OCI-LY1 (cell line): ENCODE measurements around the gene ACTG2.
"Not testable (repeated sequence)": the region's sequence is repeated elsewhere in the genome, so short reads cannot be mapped to it uniquely, and the experiment has no call there.

Experiments used
- H2AFZ ChIP-seq: fragments of 200-600 bp; sonication (generic), shearing (Covaris generic); 2 replicates; pipeline ENCODE4 v1.6.0; 2014; ENCODE audit warnings: antibody characterized with exemption, mild to moderate bottlenecking, low read length
- H3F3A ChIP-seq: fragments of 200-600 bp; sonication (generic), shearing (Covaris generic); 2 replicates; pipeline ENCODE4 v1.6.0; 2014; ENCODE audit warnings: mild to moderate bottlenecking, antibody characterized with exemption, low read length, moderate library complexity; ENCODE audit not compliant: insufficient read depth
- H3K27ac ChIP-seq: fragments of 200-600 bp; sonication (generic); 2 replicates; pipeline ENCODE4 v1.5.1; 2014; ENCODE audit warnings: low read length, mixed run types, mild to moderate bottlenecking, low read depth; ENCODE audit not compliant: poor library complexity, severe bottlenecking
- H3K27me3 ChIP-seq: fragments of 200-600 bp; sonication (generic); 2 replicates; pipeline ENCODE4 v1.6.0; 2014; ENCODE audit warnings: antibody characterized with exemption, mild to moderate bottlenecking, low read length, moderate library complexity; ENCODE audit not compliant: insufficient read depth
- H3K36me3 ChIP-seq: fragments of 200-600 bp; sonication (generic); 2 replicates; pipeline ENCODE4 v1.6.1; 2014; ENCODE audit warnings: mild to moderate bottlenecking, antibody characterized with exemption, low read length, moderate library complexity, mixed read lengths; ENCODE audit not compliant: insufficient read depth
- H3K4me1 ChIP-seq: fragments of 200-600 bp; sonication (generic); 2 replicates; pipeline ENCODE4 v1.5.1; 2014; ENCODE audit warnings: mild to moderate bottlenecking, low read length, moderate library complexity; ENCODE audit not compliant: insufficient read depth, severe bottlenecking
- H3K4me2 ChIP-seq: fragments of 200-600 bp; sonication (generic), shearing (Covaris generic); 2 replicates; pipeline ENCODE4 v1.6.1; 2014; ENCODE audit warnings: low read length
- H3K4me3 ChIP-seq: fragments of 200-600 bp; sonication (generic); 2 replicates; pipeline ENCODE4 v1.5.1; 2014; ENCODE audit warnings: low read length, low read depth, mild to moderate bottlenecking, mixed read lengths; ENCODE audit not compliant: poor library complexity, severe bottlenecking
- H3K79me2 ChIP-seq: fragments of 200-600 bp; shearing (Covaris generic); 2 replicates; pipeline ENCODE4 v1.6.1; 2016; ENCODE audit warnings: mixed run types, low read length, mixed read lengths; ENCODE audit not compliant: insufficient read depth
- H3K9ac ChIP-seq: fragments of 200-600 bp; sonication (generic), shearing (Covaris generic); 2 replicates; pipeline ENCODE4 v1.6.1; 2014; ENCODE audit warnings: mild to moderate bottlenecking, low read length, mixed read lengths
- H3K9me2 ChIP-seq: fragments of 200-600 bp; sonication (generic), shearing (Covaris generic); 2 replicates; pipeline ENCODE4 v1.6.1; 2014; ENCODE audit warnings: low read depth, mild to moderate bottlenecking, low read length, mixed read lengths
- H3K9me3 ChIP-seq: fragments of 200-600 bp; shearing (Covaris generic); 2 replicates; pipeline ENCODE4 v1.6.1; 2014; ENCODE audit warnings: low read length, mixed read lengths
- H4K20me1 ChIP-seq: fragments of 200-600 bp; sonication (generic), shearing (Covaris generic); 2 replicates; pipeline ENCODE4 v1.6.0; 2016; ENCODE audit warnings: mild to moderate bottlenecking, low read length; ENCODE audit not compliant: insufficient read depth
- EZH2 ChIP-seq: fragments of 200-600 bp; sonication (generic), shearing (Covaris generic); IDR thresholded peaks from 2 replicates; pipeline ENCODE4 v1.8.0; 2017; ENCODE audit warnings: borderline replicate concordance, mixed run types, mild to moderate bottlenecking, antibody characterized with exemption, low read length, moderate library complexity, mixed read lengths
- TF ChIP-seq, protein P1 (sequence below): fragments of 200-600 bp; sonication (generic), shearing (Covaris generic); IDR thresholded peaks from 2 replicates; pipeline ENCODE4 v1.5.1; 2017; ENCODE audit warnings: mild to moderate bottlenecking, antibody characterized with exemption, low read length, moderate library complexity, mixed read lengths

Gene ACTG2

DNA sequence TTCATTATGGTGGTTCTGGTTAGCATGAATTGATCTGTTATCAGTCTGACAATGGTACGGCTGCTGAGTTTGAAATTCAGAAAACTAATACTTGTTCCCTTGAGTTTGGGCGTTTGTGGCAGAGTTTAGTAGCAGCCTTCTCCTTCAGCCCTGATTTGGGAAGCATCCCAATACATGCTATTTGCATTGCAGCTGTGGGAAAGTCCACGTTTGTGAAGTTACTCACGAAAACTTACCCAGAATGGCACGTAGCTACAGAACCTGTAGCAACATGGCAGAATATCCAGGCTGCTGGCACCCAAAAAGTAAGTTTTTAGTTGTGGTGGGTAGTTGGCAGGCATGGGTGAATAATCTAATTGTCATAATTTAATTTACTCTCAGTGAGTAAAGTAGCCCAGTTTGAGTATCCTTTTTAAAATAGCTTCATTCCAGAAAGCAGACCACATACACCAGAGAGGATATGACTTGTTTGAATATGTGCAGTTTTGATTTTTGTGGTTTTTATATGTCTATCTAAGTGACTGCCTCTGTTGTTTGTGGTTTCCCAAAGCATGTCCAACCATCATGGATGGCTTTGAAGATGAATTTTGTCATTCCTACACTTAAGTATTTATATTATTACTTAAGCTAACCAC lies 46.0 kb downstream of the ACTG2 start:
- H3F3A ChIP-seq: no peaks in the 10 kb centered on the region
- H3K27ac ChIP-seq: no peak overlapping the region
- no peaks in the 10 kb centered on the region for H3K4me1 ChIP-seq
- no peaks in the 10 kb centered on the region for H4K20me1 ChIP-seq
- no peak for TF ChIP-seq EZH2
- TF ChIP-seq, protein P1, sequence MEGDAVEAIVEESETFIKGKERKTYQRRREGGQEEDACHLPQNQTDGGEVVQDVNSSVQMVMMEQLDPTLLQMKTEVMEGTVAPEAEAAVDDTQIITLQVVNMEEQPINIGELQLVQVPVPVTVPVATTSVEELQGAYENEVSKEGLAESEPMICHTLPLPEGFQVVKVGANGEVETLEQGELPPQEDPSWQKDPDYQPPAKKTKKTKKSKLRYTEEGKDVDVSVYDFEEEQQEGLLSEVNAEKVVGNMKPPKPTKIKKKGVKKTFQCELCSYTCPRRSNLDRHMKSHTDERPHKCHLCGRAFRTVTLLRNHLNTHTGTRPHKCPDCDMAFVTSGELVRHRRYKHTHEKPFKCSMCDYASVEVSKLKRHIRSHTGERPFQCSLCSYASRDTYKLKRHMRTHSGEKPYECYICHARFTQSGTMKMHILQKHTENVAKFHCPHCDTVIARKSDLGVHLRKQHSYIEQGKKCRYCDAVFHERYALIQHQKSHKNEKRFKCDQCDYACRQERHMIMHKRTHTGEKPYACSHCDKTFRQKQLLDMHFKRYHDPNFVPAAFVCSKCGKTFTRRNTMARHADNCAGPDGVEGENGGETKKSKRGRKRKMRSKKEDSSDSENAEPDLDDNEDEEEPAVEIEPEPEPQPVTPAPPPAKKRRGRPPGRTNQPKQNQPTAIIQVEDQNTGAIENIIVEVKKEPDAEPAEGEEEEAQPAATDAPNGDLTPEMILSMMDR: no peak
- H3K4me2 ChIP-seq: no peak overlapping the region
- no peaks in the 10 kb centered on the region for H3K9me3 ChIP-seq
- no peak overlapping the region for H2AFZ ChIP-seq
- no peak overlapping the region for H3K9ac ChIP-seq
- H3K36me3 ChIP-seq: peaks cover 73% of the 10 kb centered on the region
- no peak overlapping the region for H3K4me3 ChIP-seq
- no peaks in the 10 kb centered on the region for H3K27me3 ChIP-seq
- no peaks in the 10 kb centered on the region for H3K9me2 ChIP-seq
- H3K79me2 ChIP-seq: peaks cover 27% of the 10 kb centered on the region

GRCh38 chr2:73939419-73939818 lies 46.6 kb downstream of the ACTG2 start:
- Histone ChIP-seq H4K20me1 (no peaks in the 10 kb centered on the region), H3K36me3 (peaks cover 75% of the 10 kb centered on the region)

DNA sequence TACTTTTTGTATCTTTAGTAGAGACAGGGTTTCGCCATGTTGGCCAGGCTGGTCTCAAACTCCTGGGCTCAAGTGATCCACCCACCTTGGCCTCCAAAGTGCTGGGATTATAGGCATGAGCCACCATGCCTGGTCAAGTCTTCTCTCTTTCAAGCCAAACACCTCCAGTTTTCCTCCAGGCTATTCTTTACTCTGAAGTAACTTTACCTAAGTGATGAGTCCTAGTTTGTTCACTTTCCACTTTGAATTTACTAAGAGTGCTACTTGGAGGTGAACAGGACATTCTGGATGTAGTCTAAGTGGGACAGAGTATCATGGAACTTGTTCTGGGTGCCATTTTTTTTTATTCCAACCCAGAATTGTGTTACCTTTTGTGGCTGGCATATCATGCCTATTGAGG lies 47.3 kb downstream of the ACTG2 start:
- not testable (repeated sequence) for H3K27ac ChIP-seq, H2AFZ ChIP-seq, H3K9ac ChIP-seq, H4K20me1 ChIP-seq, H3K9me3 ChIP-seq, H3K27me3 ChIP-seq, H3K9me2 ChIP-seq, H3K4me1 ChIP-seq, H3F3A ChIP-seq, H3K4me3 ChIP-seq, H3K4me2 ChIP-seq
- Histone ChIP-seq H3K79me2 (peaks cover 24% of the 10 kb centered on the region), H3K36me3 (peaks cover 80% of the 10 kb centered on the region)

More at GRCh38 chr2:73939419-73939818, 46.6 kb downstream of the ACTG2 start:
- no peaks in the 10 kb centered on the region for H3K9me2 ChIP-seq
- H3K4me3 ChIP-seq: no peak overlapping the region
- H3K27ac ChIP-seq: no peak overlapping the region
- TF ChIP-seq, protein P1: no peak
- TF ChIP-seq EZH2: no peak
- H3K79me2 ChIP-seq: peaks cover 24% of the 10 kb centered on the region
- no peak overlapping the region for H2AFZ ChIP-seq
- H3K27me3 ChIP-seq: no peaks in the 10 kb centered on the region
- no peaks in the 10 kb centered on the region for H3K9me3 ChIP-seq
- no peaks in the 10 kb centered on the region for H3K4me1 ChIP-seq
- H3F3A ChIP-seq: no peaks in the 10 kb centered on the region
- H3K4me2 ChIP-seq: no peak overlapping the region
- H3K9ac ChIP-seq: no peak overlapping the region

DNA sequence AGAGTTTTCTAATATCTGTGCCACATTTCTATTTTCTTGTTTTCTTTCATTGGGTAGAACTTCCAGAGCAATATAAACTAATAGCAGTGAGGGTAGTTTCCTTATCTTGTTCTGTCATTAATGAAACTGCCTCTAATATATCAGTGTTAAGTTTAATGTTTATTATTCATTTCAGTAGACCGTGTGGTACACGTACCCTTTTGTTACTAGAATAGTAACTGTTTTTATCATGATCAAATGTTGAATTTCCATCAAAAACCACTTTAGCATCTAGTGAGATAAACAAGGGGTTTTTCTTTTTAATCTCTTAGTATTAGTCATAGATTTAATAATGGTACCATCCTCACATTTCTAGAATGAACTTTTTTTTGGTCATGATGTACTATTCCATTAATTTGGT lies 49.9 kb downstream of the ACTG2 start:
- Histone ChIP-seq H3K27ac (no peak overlapping the region), H3K27me3 (no peaks in the 10 kb centered on the region), H4K20me1 (no peaks in the 10 kb centered on the region), H3K4me1 (no peaks in the 10 kb centered on the region), H3K4me3 (no peak overlapping the region), H3K9me2 (no peaks in the 10 kb centered on the region), H3K79me2 (peaks cover 17% of the 10 kb centered on the region), H3K9ac (no peak overlapping the region), H3K9me3 (no peaks in the 10 kb centered on the region), H3K36me3 (peaks cover 81% of the 10 kb centered on the region), H3K4me2 (no peak overlapping the region), H3F3A (no peaks in the 10 kb centered on the region), H2AFZ (no peak overlapping the region)
- no peak for TF ChIP-seq EZH2
- TF ChIP-seq, protein P1: no peak
